HepG2 (cell line): Measurements from ENCODE around the gene BCL2L1. TPM values are rescaled to one million over a fixed set of nuclear protein-coding genes. Genes with fewer than 3 reads are reported as not detected.

ENCODE experiments used
- BCL6 ChIP-seq: IDR thresholded peaks from 2 replicates; pipeline ENCODE4 v1.6.1; 2016; ENCODE audit warnings: missing genetic modification reagents, missing compliant biosample characterization
- CSRNP2 ChIP-seq: sonication (generic); formaldehyde crosslinking; conservative IDR thresholded peaks from 2 replicates; pipeline ENCODE4 v1.8.0; 2022; ENCODE audit warnings: low read depth, missing genetic modification reagents
- EP300 ChIP-seq, 3 experiments: sonication (generic) in 1 of 3; formaldehyde crosslinking in 1 of 3; IDR thresholded peaks; 2 replicates each; pipeline versions ENCODE4 v1.5.1 to v1.6.1; 2011 to 2020; ENCODE audit warnings: low read depth in 2 of 3, low read length in 2 of 3, borderline replicate concordance in 1 of 3, improper control_type of control experiment in 1 of 3, mild to moderate bottlenecking in 1 of 3, missing genetic modification reagents in 1 of 3, moderate library complexity in 1 of 3
- MAZ ChIP-seq, 2 experiments: sonication (generic) in 1 of 2; formaldehyde crosslinking in 1 of 2; IDR thresholded peaks; 2 replicates each; pipeline versions ENCODE4 v1.5.0 to v1.6.1; 2012 to 2020; ENCODE audit warnings: low read depth in 2 of 2, mild to moderate bottlenecking in 2 of 2, borderline replicate concordance in 1 of 2, improper control_type of control experiment in 1 of 2, low read length in 1 of 2, missing genetic modification reagents in 1 of 2, moderate library complexity in 1 of 2
- PRDM15 ChIP-seq: sonication (generic); formaldehyde crosslinking; IDR thresholded peaks from 2 replicates; pipeline ENCODE4 v1.4.0; 2020; ENCODE audit warnings: missing genetic modification reagents
- SRSF1 ChIP-seq: fragments of 200-400 bp; formaldehyde crosslinking; optimal IDR thresholded peaks from 2 replicates; pipeline ENCODE3; 2017; ENCODE audit warnings: mild to moderate bottlenecking, low read depth, low read length, moderate library complexity
- THAP9 ChIP-seq: sonication (generic); formaldehyde crosslinking; IDR thresholded peaks from 2 replicates; pipeline ENCODE4; 2020; ENCODE audit warnings: missing genetic modification reagents, mild to moderate bottlenecking, borderline replicate concordance
- ZNF354B ChIP-seq: sonication (generic); formaldehyde crosslinking; IDR thresholded peaks from 2 replicates; pipeline ENCODE4 v1.8.0; 2022; ENCODE audit warnings: mild to moderate bottlenecking, missing genetic modification reagents
- ZNF432 ChIP-seq: sonication (generic); formaldehyde crosslinking; IDR thresholded peaks from 2 replicates; pipeline ENCODE4 v1.5.0; 2020; ENCODE audit warnings: missing genetic modification reagents, mild to moderate bottlenecking, borderline replicate concordance
- ZNF576 ChIP-seq: sonication (generic); formaldehyde crosslinking; IDR thresholded peaks from 2 replicates; pipeline ENCODE4 v1.4.0; 2020; ENCODE audit warnings: mild to moderate bottlenecking, missing genetic modification reagents
- ZNF704 ChIP-seq: sonication (generic); formaldehyde crosslinking; IDR thresholded peaks from 2 replicates; pipeline ENCODE4 v1.8.1; 2023; ENCODE audit warnings: mild to moderate bottlenecking, inconsistent platforms, moderate library complexity, missing genetic modification reagents, borderline replicate concordance
- ZNF784 ChIP-seq: sonication (generic); formaldehyde crosslinking; IDR thresholded peaks from 2 replicates; pipeline ENCODE4 v1.5.1; 2020; ENCODE audit warnings: missing genetic modification reagents, mild to moderate bottlenecking, borderline replicate concordance
- ZNF841 ChIP-seq: sonication (generic); formaldehyde crosslinking; IDR thresholded peaks from 2 replicates; pipeline ENCODE4 v1.8.1; 2023; ENCODE audit warnings: missing genetic modification reagents, borderline replicate concordance
- ZSCAN31 ChIP-seq: sonication (generic); formaldehyde crosslinking; IDR thresholded peaks from 2 replicates; pipeline ENCODE4 v1.5.0; 2020; ENCODE audit warnings: low read depth, mild to moderate bottlenecking, missing genetic modification reagents
- polyA plus RNA-seq, 8 experiments: library from polyadenylated mRNA; depleted of rRNA in 3 of 8; stranded (reverse) in 7 of 8; unstranded in 1 of 8; fragments of >200 nt; fragmentation: Illumina TruSeq in 4 of 8; extraction: Trizol in 4 of 8; gene quantifications; 2 replicates each; pipeline versions ENCODE4 v1.2.1 to v1.2.3, GENCODE V29; 2011 to 2016; ENCODE audit warnings: low read depth in 4 of 8, missing spikeins in 1 of 8, mixed read lengths in 1 of 8; ENCODE audit not compliant: insufficient read depth in 1 of 8
- total RNA-seq, 5 experiments: library from RNA; depleted of rRNA; stranded (reverse); fragments of >200 nt; fragmentation: Illumina TruSeq; extraction: Trizol; gene quantifications; 2 replicates each; pipeline ENCODE4 v1.2.3, GENCODE V29; 2016; ENCODE audit warnings: low read depth in 1 of 5

The BCL2L1 gene
- total and polyA plus RNA-seq, 2 of the 13 experiments (the other 11 are each of a cell fraction or from before 2014, with no cell fraction given) = 164 to 258 TPM

- TF ChIP-seq CSRNP2 (no peak), PRDM15 (CRISPR knock-in tag) (no peak), MAZ (IDR thresholded peaks at IDR 0.05; ENCODE audit: borderline replicate concordance, low read depth, low read length) (no peak), MAZ (CRISPR knock-in tag; IDR thresholded peaks at IDR 0.05; ENCODE audit: low read depth) (no peak), THAP9 (CRISPR knock-in tag) (no peak; the same call in 1 of the 2 replicates), ZNF576 (CRISPR knock-in tag) (no peak), ZNF432 (CRISPR knock-in tag) (no peak), ZNF704 (CRISPR knock-in tag) (no peak; the same call in 1 of the 2 replicates), ZNF841 (CRISPR knock-in tag) (no peak), ZNF784 (CRISPR knock-in tag) (no peak), BCL6 (CRISPR knock-in tag) (peak; percentile 80), EP300 (IDR thresholded peaks at IDR 0.05; ENCODE audit: low read depth in 2 of 2, low read length in 2 of 2) (peak in 1 of 2 experiments; percentile 92; a peak in 3 of 4 replicates), EP300 (CRISPR knock-in tag; IDR thresholded peaks at IDR 0.05; ENCODE audit: borderline replicate concordance) (peak; percentile 97), ZNF354B (CRISPR knock-in tag) (no peak), SRSF1 (no peak), ZSCAN31 (CRISPR knock-in tag) (no peak; the same call in 1 of the 2 replicates)
Observed at GRCh38 chr20:31712564-31713311, 9.9 kb downstream of the BCL2L1 start (continued).
